Panc1 (cell line): ENCODE results near the gene NTNG2.

ENCODE experiments used
- POLR2AphosphoS5 ChIP-seq: IDR thresholded peaks from 2 replicates; pipeline ENCODE4 v1.6.1; 2012; ENCODE audit warnings: mild to moderate bottlenecking, low read depth, low read length, moderate library complexity
- SIN3A ChIP-seq: IDR thresholded peaks from 2 replicates; pipeline ENCODE4 v1.6.1; 2012; ENCODE audit warnings: low read depth, mild to moderate bottlenecking, low read length, moderate library complexity, borderline replicate concordance; ENCODE audit not compliant: insufficient read depth
- TF ChIP-seq, protein P1 (sequence below): fragments of 450-650 bp; IDR thresholded peaks from 2 replicates; pipeline ENCODE4 v1.5.1; 2017; ENCODE audit warnings: mild to moderate bottlenecking

DNA sequence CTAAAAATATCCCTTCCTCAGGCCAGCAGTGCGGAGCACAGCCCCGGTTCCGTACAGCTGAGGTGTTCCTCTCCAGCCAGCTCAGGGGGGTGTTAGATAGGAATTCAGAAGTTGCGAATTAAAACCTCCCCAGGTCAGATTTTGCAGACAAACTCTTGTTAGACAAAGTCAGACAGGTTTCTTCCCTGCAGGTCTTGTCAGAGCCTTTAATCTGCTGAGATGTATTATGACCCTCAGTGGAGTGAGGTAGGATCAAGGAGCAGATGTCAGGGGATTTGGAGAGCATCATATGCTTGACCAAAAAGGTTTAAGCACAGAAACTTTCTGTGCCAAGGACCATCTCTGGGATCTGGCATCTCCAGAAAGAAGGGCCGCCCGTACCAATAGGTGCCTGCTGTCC is 60.1 kb downstream of the NTNG2 start:
- TF ChIP-seq, protein P1, sequence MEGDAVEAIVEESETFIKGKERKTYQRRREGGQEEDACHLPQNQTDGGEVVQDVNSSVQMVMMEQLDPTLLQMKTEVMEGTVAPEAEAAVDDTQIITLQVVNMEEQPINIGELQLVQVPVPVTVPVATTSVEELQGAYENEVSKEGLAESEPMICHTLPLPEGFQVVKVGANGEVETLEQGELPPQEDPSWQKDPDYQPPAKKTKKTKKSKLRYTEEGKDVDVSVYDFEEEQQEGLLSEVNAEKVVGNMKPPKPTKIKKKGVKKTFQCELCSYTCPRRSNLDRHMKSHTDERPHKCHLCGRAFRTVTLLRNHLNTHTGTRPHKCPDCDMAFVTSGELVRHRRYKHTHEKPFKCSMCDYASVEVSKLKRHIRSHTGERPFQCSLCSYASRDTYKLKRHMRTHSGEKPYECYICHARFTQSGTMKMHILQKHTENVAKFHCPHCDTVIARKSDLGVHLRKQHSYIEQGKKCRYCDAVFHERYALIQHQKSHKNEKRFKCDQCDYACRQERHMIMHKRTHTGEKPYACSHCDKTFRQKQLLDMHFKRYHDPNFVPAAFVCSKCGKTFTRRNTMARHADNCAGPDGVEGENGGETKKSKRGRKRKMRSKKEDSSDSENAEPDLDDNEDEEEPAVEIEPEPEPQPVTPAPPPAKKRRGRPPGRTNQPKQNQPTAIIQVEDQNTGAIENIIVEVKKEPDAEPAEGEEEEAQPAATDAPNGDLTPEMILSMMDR: no peak
- no peak for TF ChIP-seq SIN3A
- TF ChIP-seq POLR2AphosphoS5: no peak
